Measurements from ENCODE around the gene CYGB. TPM values are rescaled to one million over a fixed set of nuclear protein-coding genes. Genes with fewer than 3 reads are reported as not detected.
"Not testable (repeated sequence)": the region's sequence is repeated elsewhere in the genome, so short reads cannot be mapped to it uniquely, and the experiment has no call there.

CYGB gene
- total RNA-seq, 6 experiments from 2014 or later = 0.26 to 0.66 (median 0.33) TPM

- no peak overlapping the region for H3K4me3 Mint-ChIP-seq
- TF ChIP-seq, protein P1, sequence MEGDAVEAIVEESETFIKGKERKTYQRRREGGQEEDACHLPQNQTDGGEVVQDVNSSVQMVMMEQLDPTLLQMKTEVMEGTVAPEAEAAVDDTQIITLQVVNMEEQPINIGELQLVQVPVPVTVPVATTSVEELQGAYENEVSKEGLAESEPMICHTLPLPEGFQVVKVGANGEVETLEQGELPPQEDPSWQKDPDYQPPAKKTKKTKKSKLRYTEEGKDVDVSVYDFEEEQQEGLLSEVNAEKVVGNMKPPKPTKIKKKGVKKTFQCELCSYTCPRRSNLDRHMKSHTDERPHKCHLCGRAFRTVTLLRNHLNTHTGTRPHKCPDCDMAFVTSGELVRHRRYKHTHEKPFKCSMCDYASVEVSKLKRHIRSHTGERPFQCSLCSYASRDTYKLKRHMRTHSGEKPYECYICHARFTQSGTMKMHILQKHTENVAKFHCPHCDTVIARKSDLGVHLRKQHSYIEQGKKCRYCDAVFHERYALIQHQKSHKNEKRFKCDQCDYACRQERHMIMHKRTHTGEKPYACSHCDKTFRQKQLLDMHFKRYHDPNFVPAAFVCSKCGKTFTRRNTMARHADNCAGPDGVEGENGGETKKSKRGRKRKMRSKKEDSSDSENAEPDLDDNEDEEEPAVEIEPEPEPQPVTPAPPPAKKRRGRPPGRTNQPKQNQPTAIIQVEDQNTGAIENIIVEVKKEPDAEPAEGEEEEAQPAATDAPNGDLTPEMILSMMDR (IDR thresholded peaks at IDR 0.05) = no peak
- H3K4me1 Mint-ChIP-seq (ENCODE audit: low read depth) = peaks cover 22% of the 10 kb centered on the region
- no peaks in the 10 kb centered on the region for H3K36me3 Mint-ChIP-seq (ENCODE audit: low read depth)
- no peaks in the 10 kb centered on the region for H3K9me3 Mint-ChIP-seq
- no peak for DNase-seq
- H3K27me3 Mint-ChIP-seq (ENCODE audit: insufficient read depth) = peaks cover 6% of the 10 kb centered on the region
- H3K27ac Mint-ChIP-seq = no peak overlapping the region
Measured at GRCh38 chr17:76521262-76521661, 16.2 kb downstream of the CYGB start.

- Mint-ChIP-seq H3K4me1 (ENCODE audit: low read depth) (peaks cover 30% of the 10 kb centered on the region), H3K27ac (no peak overlapping the region), H3K27me3 (ENCODE audit: insufficient read depth) (peaks cover 9% of the 10 kb centered on the region), H3K9me3 (no peaks in the 10 kb centered on the region), H3K4me3 (no peak overlapping the region), H3K36me3 (ENCODE audit: low read depth) (no peaks in the 10 kb centered on the region)
- TF ChIP-seq, protein P1 (IDR thresholded peaks at IDR 0.05) = no peak
- DNase-seq = no peak
Measured at GRCh38 chr17:76519048-76519966, 18.2 kb downstream of the CYGB start.

DNA sequence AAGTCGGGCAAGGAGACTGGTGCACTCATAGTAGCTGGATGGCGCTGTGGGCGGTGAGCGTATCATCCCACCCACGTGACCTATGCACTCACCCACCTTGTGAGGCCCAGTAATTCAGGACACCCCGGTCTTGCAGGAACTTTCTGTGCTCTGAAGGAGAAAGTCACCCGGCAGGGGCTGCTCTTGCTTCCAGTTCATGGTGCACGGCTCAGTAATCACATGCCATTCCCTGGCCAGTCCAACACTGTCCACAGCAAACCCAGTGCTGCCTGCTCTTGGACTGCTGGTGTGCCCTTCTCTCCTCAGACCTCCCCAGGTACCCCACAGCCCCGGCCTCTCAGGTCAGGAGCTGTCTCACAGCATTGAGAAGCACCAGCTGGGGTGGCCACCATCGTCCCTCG, 19.9 kb downstream of the CYGB start:
- TF ChIP-seq, protein P1 (IDR thresholded peaks at IDR 0.05) = no peak
- Mint-ChIP-seq H3K4me3 (no peak overlapping the region), H3K36me3 (ENCODE audit: low read depth) (no peaks in the 10 kb centered on the region), H3K27ac (no peak overlapping the region), H3K27me3 (ENCODE audit: insufficient read depth) (peaks cover 11% of the 10 kb centered on the region), H3K4me1 (ENCODE audit: low read depth) (peaks cover 25% of the 10 kb centered on the region), H3K9me3 (no peaks in the 10 kb centered on the region)
- no peak for DNase-seq

GRCh38 chr17:76515274-76515949, 22.1 kb downstream of the CYGB start:
- TF ChIP-seq, protein P1 (IDR thresholded peaks at IDR 0.05) = no peak
- peak overlapping the region; percentile 98 for H3K27ac Mint-ChIP-seq
- H3K36me3 Mint-ChIP-seq (ENCODE audit: low read depth) = no peaks in the 10 kb centered on the region
- peak overlapping the region; percentile 87 for H3K4me3 Mint-ChIP-seq
- peaks cover 25% of the 10 kb centered on the region for H3K4me1 Mint-ChIP-seq (ENCODE audit: low read depth)
- H3K27me3 Mint-ChIP-seq (ENCODE audit: insufficient read depth) = peaks cover 12% of the 10 kb centered on the region
- no peaks in the 10 kb centered on the region for H3K9me3 Mint-ChIP-seq
- peak; percentile 91 for DNase-seq

DNA sequence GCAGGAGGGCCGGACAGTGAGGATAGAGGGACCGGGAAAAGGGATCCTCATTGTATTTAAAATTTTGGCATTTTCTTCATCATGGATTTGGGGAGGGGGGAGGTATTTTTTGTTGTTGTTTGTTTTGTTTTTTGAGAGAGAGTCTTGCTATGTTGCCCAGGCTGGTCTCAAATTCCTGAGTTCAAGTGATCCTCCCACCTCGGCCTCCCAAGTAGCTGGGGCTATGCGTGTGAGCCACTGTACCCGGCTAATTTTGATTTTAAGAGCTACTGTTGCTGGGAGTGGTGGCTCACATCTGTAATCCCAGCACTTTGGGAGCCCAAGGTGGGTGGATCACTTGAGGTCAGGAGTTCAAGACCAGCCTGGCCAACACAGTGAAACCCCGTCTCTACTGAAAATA, 23.2 kb downstream of the CYGB start:
- not testable (repeated sequence) for DNase-seq; H3K27me3 Mint-ChIP-seq (ENCODE audit: insufficient read depth); H3K36me3 Mint-ChIP-seq (ENCODE audit: low read depth); H3K9me3 Mint-ChIP-seq
- H3K4me3 Mint-ChIP-seq = peak overlapping the region; percentile 87; the same call in 1 of the 2 replicates
- H3K4me1 Mint-ChIP-seq (ENCODE audit: low read depth) = peaks cover 25% of the 10 kb centered on the region
- peak overlapping the region; percentile 98 for H3K27ac Mint-ChIP-seq

- no peak for DNase-seq
- no peaks in the 10 kb centered on the region for H3K9me3 Mint-ChIP-seq
- H3K4me1 Mint-ChIP-seq (ENCODE audit: low read depth) = peaks cover 31% of the 10 kb centered on the region
- peaks cover 7% of the 10 kb centered on the region for H3K27me3 Mint-ChIP-seq (ENCODE audit: insufficient read depth)
- TF ChIP-seq, protein P1 (IDR thresholded peaks at IDR 0.05) = no peak
- no peak overlapping the region for H3K4me3 Mint-ChIP-seq
- H3K27ac Mint-ChIP-seq = peak overlapping the region; percentile 11; the same call in 1 of the 2 replicates
- no peaks in the 10 kb centered on the region for H3K36me3 Mint-ChIP-seq (ENCODE audit: low read depth)
Measured at GRCh38 chr17:76513306-76513692, 24.2 kb downstream of the CYGB start.

All from HFFc6 (cell line).